IPS DF 6.9 (cell line): Measurements from ENCODE around the gene NOD1.
"Not testable (repeated sequence)": the region's sequence is repeated elsewhere in the genome, so short reads cannot be mapped to it uniquely, and the experiment has no call there.

Experiments used
- DNase-seq: peaks from one replicate; pipeline ENCODE4 v3.0.0-alpha.2; 2013; ENCODE audit warnings: low read depth, low spot score
- H3K27ac ChIP-seq: one replicate; pipeline ENCODE4 v1.5.1; 2013; ENCODE audit warnings: low read length, control low read depth
- H3K27me3 ChIP-seq: 2 replicates; pipeline ENCODE4 v1.6.1; 2013; ENCODE audit warnings: mild to moderate bottlenecking, low read length; ENCODE audit not compliant: control insufficient read depth, insufficient read depth
- H3K36me3 ChIP-seq: 2 replicates; pipeline ENCODE4 v1.6.1; 2013; ENCODE audit warnings: low read length; ENCODE audit not compliant: control insufficient read depth, insufficient read depth
- H3K4me1 ChIP-seq: 2 replicates; pipeline ENCODE4 v1.6.1; 2013; ENCODE audit warnings: low read length; ENCODE audit not compliant: control insufficient read depth, insufficient read depth
- H3K4me3 ChIP-seq: 2 replicates; pipeline ENCODE4 v1.5.1; 2013; ENCODE audit warnings: mild to moderate bottlenecking, low read length
- H3K9me3 ChIP-seq: 2 replicates; pipeline ENCODE4 v1.6.1; 2013; ENCODE audit warnings: low read length, inconsistent platforms; ENCODE audit not compliant: control insufficient read depth, insufficient read depth
- WGBS: extraction: QIAGEN DNeasy Blood & Tissue Kit; methylation state at CpG from one replicate; pipeline ENCODE4 v1.1.7; 2013; ENCODE audit warnings: mixed read lengths, missing lambda C conversion rate; ENCODE audit not compliant: insufficient read length, insufficient coverage; 5-methylcytosine and 5-hydroxymethylcytosine counted together

The NOD1 gene

DNA sequence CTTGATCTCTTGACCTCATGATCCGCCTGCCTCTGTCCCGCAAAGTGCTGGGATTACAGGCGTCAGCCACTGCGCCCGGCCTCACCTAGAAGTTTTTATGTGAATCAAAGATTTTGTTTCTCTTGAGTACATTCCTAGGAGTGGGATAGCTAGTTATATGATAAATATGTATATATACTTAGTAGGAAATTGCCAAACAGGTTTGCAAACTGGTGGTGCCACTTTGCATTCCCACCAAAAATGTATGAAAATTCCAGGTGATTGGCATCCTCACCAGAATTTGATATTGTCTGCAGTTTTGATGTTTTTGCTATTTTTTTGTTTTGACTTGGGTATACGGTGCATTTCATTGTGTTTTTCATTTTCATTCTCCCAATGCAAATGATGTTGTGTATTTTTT, 86.8 kb downstream of the NOD1 start:
- Histone ChIP-seq H3K9me3 (no peaks in the 10 kb centered on the region), H3K4me1 (0 out of 2 replicates have a peak, but pooled peaks cover 3% of the 10 kb centered on the region), H3K27ac (no peak overlapping the region), H3K36me3 (no peaks in the 10 kb centered on the region), H3K27me3 (no peaks in the 10 kb centered on the region), H3K4me3 (no peak overlapping the region)
- no peak for DNase-seq
- no CpG with 5 or more reads among the region's 6 CpGs for WGBS

GRCh38 chr7:30390736-30391636, 87.6 kb downstream of the NOD1 start:
- H3K27ac ChIP-seq: no peak overlapping the region
- H3K9me3 ChIP-seq: no peaks in the 10 kb centered on the region
- no peaks in the 10 kb centered on the region for H3K36me3 ChIP-seq
- no peak for DNase-seq
- H3K4me3 ChIP-seq: no peak overlapping the region
- WGBS: no CpG with 5 or more reads among the region's 8 CpGs
- H3K4me1 ChIP-seq: 0 out of 2 replicates have a peak, but pooled peaks cover 3% of the 10 kb centered on the region
- no peaks in the 10 kb centered on the region for H3K27me3 ChIP-seq

DNA sequence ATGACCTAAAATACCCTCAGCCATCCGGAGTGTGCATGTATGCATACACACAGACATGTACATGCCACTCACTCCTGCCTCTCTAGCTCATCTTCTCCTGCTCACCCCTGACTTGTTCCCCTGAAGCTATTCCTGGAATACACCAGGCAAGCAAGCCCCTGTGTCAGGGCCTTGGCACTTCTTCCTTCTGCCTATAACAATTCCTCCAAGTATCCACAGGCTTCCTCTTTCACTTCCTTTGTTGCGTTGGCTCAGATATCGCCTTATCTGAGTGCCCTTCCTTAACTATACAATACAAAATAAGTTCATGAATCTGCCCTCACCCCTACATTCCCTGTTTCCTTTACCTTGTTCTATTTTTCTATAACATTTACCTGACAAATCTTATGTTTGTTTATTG, 88.8 kb downstream of the NOD1 start:
- no CpG with 5 or more reads among the region's 3 CpGs for WGBS
- no peak for DNase-seq
- H3K27ac ChIP-seq: no peak overlapping the region

DNA sequence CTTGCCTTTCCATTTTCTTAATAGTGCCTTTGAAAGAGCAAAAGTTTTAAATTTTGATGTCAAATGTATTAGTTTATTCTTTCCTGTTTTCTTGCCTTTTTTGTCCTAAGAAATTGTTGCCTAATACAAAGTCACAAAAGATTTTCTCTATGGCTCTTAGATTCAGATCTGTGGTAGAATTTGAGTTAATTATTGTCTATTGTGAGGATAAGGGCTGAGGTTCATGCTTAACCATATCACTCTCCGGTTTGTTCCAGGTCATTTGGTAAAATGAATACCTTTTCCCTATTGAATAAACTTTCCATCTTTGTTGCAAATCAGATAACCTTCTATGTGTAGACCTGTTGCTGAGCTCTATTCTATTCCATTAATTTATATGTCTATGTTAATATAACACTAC, 96.0 kb downstream of the NOD1 start:
- H3K27me3 ChIP-seq: no peaks in the 10 kb centered on the region
- WGBS: no CpG with 5 or more reads among the region's 1 CpG
- no peak for DNase-seq
- H3K4me3 ChIP-seq: no peak overlapping the region
- no peaks in the 10 kb centered on the region for H3K36me3 ChIP-seq
- no peaks in the 10 kb centered on the region for H3K4me1 ChIP-seq
- H3K27ac ChIP-seq: no peak overlapping the region
- no peaks in the 10 kb centered on the region for H3K9me3 ChIP-seq

More for the DNA sequence above, 88.8 kb downstream of the NOD1 start:
- no peaks in the 10 kb centered on the region for H3K27me3 ChIP-seq
- no peaks in the 10 kb centered on the region for H3K36me3 ChIP-seq
- H3K9me3 ChIP-seq: no peaks in the 10 kb centered on the region
- H3K4me3 ChIP-seq: no peak overlapping the region
- H3K4me1 ChIP-seq: no peaks in the 10 kb centered on the region

DNA sequence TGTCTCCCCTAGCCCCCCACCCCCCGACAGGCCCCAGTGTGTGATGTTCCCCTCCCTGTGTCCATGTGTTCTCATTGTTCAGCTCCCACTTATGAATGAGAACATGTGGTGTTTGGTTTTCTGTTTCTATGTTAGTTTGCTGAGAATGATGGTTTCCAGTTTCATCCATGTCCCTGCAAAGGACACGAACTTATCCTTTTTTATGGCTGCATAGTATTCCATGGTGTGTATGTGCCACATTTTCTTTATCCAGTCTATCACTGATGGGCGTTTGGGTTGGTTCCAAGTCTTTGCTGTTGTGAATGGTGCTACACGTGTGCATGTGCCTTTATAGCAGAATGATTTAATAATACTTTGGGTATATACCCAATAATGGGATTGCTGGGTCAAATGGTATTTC, 97.8 kb downstream of the NOD1 start:
- not testable (repeated sequence) for H3K36me3 ChIP-seq, H3K4me1 ChIP-seq, H3K4me3 ChIP-seq, H3K27ac ChIP-seq, DNase-seq, H3K9me3 ChIP-seq, H3K27me3 ChIP-seq
- no CpG with 5 or more reads among the region's 4 CpGs for WGBS

DNA sequence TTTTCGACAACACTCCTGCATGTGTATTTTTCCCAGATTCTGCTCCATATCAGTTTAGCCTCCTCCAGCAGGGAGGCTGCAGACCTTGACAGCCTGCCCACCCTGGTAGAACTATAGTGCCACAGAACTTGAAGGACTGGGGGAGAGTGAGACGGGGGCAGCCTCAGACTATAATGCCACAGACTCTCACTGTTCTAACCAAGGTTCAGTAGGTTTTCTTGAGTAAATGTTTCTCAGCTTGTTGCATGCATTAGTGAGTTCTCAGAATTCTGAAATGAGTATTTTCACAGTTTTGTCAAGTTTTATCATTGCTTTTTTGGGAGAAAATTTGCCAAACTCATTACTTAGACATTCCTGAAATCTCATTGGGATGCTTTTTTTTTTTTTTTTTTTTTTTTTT, 98.3 kb downstream of the NOD1 start:
- Histone ChIP-seq H3K4me3 (no peak overlapping the region), H3K27me3 (no peaks in the 10 kb centered on the region), H3K9me3 (no peaks in the 10 kb centered on the region), H3K36me3 (no peaks in the 10 kb centered on the region), H3K4me1 (no peaks in the 10 kb centered on the region), H3K27ac (no peak overlapping the region)
- no peak for DNase-seq
- WGBS: no CpG with 5 or more reads among the region's 2 CpGs

DNA sequence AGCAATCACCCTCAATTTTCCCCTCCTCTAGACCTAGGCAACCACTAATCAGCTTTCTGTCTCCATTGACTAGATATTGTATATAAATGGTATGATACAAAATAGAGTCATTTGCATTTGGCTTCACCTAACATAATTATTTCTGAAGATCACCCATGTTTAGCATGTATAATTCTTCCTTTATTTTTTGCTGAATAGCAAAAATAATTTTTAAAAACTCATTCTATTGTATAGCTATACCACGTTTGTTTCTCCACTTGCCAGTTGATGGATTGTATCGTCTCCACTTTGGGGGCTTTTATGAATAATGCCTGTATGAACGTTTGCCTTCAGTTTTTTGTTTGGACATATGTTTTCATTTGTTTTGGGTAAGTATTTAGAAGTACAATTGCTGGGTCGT, 98.8 kb downstream of the NOD1 start:
- no peak overlapping the region for H3K27ac ChIP-seq
- H3K9me3 ChIP-seq: no peaks in the 10 kb centered on the region
- H3K36me3 ChIP-seq: no peaks in the 10 kb centered on the region
- H3K27me3 ChIP-seq: no peaks in the 10 kb centered on the region
- WGBS: no CpG with 5 or more reads among the region's 4 CpGs
- no peak overlapping the region for H3K4me3 ChIP-seq
- DNase-seq: no peak
- no peaks in the 10 kb centered on the region for H3K4me1 ChIP-seq

GRCh38 chr7:30379131-30379530, 99.5 kb downstream of the NOD1 start:
- no peaks in the 10 kb centered on the region for H3K9me3 ChIP-seq
- WGBS: no CpG with 5 or more reads among the region's 4 CpGs
- H3K4me1 ChIP-seq: no peaks in the 10 kb centered on the region
- H3K27ac ChIP-seq: no peak overlapping the region
- no peaks in the 10 kb centered on the region for H3K27me3 ChIP-seq
- H3K36me3 ChIP-seq: no peaks in the 10 kb centered on the region
- DNase-seq: no peak
- H3K4me3 ChIP-seq: no peak overlapping the region

GRCh38 chr7:30378275-30378674, 100.3 kb downstream of the NOD1 start:
- Histone ChIP-seq H3K27ac (no peak overlapping the region), H3K4me3 (no peak overlapping the region), H3K27me3 (no peaks in the 10 kb centered on the region), H3K36me3 (no peaks in the 10 kb centered on the region), H3K4me1 (no peaks in the 10 kb centered on the region), H3K9me3 (no peaks in the 10 kb centered on the region)
- WGBS: no CpG with 5 or more reads among the region's 1 CpG
- no peak for DNase-seq
